Tibial nerve (tissue), 4 donors: Measurements from ENCODE around the gene STAC.

Experiments used
- CTCF ChIP-seq, 5 experiments: fragments of 200-600 bp in 3 of 5; fragments of 450-650 bp in 2 of 5; sonication (generic) in 3 of 5; IDR thresholded peaks; one replicate each; pipeline ENCODE4 v1.5.1; 2016 to 2019; ENCODE audit warnings: antibody characterized with exemption in 5 of 5, mild to moderate bottlenecking in 3 of 5, moderate library complexity in 2 of 5
- EP300 ChIP-seq, 2 donors: sonication (generic); formaldehyde crosslinking; IDR thresholded peaks; one replicate each; pipeline ENCODE4 v1.6.1; 2017; ENCODE audit warnings: antibody characterized with exemption in 2 of 2, mild to moderate bottlenecking in 1 of 2
- POLR2A ChIP-seq, 2 donors: fragments of 450-650 bp; IDR thresholded peaks; one replicate each; pipeline ENCODE4 v1.6.1; 2017; ENCODE audit warnings: antibody characterized with exemption in 2 of 2, mild to moderate bottlenecking in 2 of 2, moderate library complexity in 2 of 2

- TF ChIP-seq CTCF (IDR thresholded peaks at IDR 0.05) (no peak), POLR2A (IDR thresholded peaks at IDR 0.05) (no peak), EP300 (IDR thresholded peaks at IDR 0.05) (no peak)
These were observed 36.9 kb downstream of the STAC start for GRCh38 chr3:36417237-36417636.
